HG03196 (cell line): Measurements from ENCODE around the gene KAT8.
A peak's percentile ranks its signal among the peaks of the same experiment; 100 is the strongest.
"Not testable (repeated sequence)": the region's sequence is repeated elsewhere in the genome, so short reads cannot be mapped to it uniquely, and the experiment has no call there.

Source experiments
- ATAC-seq: cut with Tn5 transposase; IDR thresholded peaks from one replicate; pipeline ENCODE4 v1.9.1; 2021; ENCODE audit not compliant: unreplicated experiment

The KAT8 gene

DNA sequence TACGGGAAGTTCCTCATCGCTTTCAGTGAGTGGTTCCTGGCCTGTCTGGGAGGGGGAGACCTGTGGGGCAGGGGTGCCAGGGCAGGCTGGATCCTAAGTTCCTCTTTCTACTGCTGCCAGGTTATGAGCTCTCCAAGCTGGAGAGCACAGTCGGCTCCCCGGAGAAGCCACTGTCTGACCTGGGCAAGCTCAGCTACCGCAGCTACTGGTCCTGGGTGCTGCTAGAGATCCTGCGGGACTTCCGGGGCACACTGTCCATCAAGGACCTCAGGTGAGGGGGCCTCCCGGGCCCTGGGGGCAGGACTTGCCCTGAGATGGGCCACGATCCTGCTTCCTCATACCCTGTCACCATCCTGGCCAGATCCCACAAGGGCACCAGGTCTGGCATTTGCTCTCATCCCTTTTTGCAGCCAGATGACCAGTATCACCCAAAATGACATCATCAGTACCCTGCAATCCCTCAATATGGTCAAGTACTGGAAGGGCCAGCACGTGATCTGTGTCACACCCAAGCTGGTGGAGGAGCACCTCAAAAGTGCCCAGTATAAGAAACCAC is 12.9 kb downstream of the KAT8 start:
- ATAC-seq = no peak

DNA sequence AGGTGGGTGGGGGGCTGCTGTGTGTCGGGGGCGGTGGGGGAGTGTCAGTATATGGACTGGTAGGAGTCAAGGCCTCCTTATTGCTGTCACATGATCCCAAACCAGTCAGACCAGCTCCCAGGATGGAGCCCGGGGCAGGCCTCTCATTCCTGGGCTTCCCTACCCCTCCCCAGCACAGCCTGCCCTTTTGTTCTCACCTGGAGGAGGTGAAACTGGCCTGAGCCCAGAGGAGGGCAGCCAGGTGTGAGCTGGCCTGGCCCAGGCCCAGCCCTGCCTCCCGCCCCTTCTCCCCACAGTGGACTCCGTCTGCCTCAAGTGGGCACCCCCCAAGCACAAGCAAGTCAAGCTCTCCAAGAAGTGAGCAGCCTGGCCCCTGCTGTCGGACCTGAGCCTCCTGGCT is 13.4 kb downstream of the KAT8 start:
- no peak for ATAC-seq

DNA sequence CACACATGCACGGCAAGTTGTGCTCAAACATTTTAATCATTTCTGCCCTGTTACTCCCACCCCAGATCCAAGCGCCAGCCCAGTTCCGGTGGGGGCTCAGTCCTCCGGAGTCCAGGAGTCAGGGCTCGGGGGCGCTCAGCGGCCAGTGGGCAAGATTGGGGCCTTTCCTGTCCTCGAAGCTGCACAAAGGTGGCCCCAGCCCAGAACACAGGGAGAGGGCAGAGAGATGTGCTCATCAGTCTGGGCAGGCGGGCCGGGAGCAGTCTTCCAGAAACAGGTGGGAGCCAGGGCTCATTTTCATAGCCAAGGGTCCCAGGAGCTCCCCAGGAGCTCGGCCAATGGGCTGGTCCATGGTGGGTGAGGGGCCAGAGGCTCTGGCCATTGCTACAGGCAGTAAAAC is 14.0 kb downstream of the KAT8 start:
- no peak for ATAC-seq

DNA sequence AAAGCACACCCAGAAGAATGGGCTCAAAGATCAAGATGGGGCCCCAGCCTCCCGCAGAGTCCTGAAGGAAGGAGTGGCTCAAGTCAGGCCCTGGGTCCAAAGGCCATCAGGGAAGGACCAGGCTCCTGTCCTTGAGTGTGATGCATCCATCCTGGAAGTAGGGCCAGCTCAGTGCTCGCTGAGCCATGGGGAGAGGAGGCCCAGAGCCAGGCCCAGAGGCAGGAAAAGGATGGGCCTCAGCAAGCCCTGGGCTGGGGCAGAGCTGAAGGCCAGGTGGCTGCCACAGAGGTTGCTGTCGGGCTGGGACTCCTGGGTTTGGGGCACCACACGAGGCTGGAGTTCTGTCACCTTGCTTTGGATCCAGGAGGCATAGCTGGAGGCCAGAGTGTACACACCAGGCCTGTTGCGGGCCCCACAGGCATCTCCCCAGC is 14.4 kb downstream of the KAT8 start:
- no peak for ATAC-seq

DNA sequence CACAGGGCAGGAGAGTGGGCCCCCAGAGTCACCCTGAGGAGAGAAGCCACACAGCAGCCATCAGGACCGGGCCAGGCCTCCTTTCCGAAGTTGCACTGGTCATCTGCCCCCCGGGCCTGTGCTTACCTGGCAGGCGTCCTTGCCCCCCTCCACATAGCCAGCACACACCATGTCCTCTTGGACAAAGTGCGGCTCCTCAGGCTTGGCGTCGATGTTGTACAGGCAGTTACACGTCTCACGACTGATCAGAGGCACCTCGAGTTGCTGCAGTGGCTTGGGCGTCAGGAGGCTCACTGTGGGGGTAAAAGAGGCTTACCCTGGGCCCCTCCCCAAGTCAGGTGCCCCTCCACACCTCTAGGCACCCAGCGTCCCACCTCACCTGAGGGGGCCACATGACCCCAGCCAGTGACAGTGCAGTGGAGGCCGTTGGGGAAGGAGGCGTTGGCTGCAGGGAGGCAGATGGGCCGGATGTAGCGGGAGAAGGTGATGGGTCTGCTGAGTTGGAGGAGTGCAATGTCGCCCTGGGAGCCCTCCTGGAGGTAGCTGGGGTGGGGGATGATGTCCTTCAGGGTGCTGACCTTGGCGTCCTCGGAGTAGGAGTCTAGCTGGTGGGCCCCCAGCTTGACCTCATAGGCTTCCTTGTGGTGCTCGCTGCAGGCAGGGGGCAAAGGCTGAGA is 15.0 kb downstream of the KAT8 start:
- ATAC-seq = no peak

DNA sequence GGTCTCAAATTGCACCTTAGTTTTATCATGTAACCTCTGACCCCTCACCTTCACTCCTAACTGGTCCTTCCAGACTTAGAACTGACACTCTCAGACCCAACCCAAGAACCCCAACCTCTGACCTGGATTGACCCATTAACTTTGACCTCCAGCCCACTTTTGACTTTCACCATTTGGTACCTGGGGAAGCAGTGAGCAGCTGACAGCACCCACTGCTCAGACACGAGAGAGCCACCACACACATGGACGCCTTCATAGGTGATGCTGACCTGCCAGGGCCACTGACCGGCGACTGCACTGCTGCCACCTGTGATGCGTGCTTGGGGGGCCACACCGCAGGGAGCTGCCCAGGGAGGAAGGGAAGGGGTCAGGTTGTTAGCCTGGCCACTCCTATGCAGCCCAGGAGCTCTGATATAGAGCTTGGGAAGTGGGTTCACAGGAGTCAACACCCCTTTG is 15.6 kb downstream of the KAT8 start:
- ATAC-seq = no peak

DNA sequence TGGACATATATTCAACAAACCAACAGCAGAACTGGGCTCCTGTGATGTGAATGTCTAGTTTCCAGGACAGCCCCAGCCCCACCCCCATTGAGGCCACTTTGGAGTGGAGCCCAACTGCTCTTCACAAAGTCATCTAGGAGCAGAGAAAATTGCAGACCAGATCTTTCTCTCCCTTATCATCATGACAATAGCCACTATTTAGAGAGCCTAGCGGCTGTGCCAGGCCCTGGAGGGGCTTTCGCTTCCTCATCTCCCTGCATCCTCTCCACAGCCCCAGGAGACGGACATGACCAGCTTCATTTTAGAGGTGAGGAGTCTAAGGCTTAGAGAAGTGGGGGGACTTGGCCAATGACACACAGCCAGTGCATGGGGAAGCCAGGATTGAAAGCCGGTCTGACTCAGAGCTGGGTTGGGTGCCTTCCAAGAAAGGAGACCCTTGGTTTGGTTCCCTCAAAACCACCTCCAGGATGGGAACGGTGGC is 16.7 kb downstream of the KAT8 start:
- no peak for ATAC-seq

DNA sequence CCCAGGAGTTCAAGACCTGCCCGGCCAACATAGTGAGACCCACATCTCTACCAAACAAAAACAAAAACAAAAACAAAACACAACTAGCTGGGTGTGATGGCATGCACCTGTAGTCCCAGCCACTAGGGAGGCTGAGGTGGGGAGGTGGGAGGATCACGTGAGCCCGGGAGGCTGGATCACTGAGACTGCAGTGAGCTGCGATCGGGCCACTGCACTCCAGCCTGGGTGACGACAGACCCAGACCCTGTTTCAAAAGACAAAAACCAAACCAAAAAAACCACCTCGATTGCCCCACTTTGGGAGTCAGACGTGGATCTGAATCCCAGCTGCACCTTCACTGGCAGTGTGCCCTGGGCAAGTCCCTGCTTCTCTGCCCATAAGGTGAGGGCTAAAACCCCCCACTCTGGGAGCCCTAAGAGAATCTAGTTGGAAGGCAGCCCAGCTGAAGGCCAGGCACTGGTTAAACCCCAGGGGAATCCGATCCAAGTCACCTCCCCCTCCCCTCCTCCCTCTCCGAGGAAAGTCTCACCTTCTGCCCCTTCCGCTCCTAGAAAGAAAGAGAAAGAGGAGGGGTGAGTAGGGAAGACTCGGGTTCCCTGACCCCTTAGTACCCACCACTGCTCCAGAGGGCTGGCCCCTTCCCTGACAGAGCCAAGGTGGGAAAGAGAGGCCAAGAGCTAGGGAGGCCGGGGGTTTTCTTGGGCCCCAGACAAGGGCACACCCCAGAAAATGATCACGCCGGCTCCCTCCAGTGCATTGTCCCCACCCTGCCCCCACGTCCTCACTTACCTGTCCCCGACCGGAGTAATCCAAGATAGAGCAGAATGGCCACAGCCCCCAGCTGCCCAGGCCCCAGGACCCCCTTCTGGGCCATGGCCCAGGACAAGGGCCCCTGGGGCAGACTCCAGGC is 17.4 kb downstream of the KAT8 start:
- no peak for ATAC-seq

DNA sequence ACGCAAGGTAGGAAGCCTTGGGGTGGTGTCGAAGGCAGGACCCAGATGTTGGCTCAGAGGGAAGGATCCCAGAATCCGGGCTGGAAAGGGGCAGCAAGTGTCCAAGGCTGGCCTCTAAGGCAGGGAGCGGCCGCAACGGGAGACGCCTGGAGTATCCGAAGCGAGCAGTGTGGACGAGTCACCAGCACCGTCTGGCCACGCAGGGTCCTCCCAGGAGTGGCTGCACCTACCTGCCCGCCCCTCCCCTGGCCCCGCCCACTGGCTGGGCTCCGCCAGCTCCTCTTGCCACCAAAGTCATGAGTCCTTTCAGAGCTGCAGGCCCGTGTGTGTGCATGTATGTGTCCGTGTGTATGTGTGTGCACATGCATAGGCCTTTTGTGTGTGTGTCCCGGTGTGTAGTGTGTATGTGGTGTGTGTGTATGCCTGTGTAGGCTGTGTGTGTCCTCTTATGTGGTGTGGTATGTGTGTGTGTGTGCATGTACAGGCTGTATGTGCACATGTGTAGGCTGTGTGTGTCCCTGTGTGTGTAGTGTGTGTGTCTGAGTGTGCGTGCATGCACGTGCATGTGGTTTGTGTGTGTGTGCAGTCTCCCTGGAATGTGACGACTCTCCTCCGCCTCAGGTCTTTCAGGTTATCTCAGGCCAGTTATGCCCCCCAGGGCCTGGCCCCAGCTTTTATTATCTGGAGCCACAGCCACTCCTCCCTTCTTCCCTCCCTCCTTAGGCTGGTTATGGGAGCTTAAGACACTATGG is 18.2 kb downstream of the KAT8 start, which contains the start of gene PRSS8:
Gene PRSS8 (minus strand): TSS at position 193 of the 752 bp plus-strand sequence. CDS start 229 bp downstream, outside the sequence.
- ATAC-seq = no peak

DNA sequence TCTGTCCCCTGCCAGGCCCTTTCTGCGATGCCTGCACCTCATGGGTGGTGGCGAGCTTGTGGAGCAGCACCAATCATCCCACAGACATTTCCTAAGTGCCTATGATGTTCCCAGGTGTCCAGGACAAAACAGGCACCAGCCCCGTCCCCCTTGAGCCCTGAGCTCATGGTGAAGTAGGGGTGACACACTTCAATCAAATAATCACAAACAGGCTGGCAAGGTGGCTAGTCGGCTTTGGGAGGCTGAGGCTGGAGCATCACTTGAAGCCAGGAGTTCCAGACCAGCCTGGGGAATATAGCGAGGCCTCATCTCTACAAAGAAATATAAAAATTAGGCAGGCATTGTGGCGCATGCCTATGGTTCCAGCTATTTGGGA is 18.8 kb downstream of the KAT8 start:
- no peak for ATAC-seq

DNA sequence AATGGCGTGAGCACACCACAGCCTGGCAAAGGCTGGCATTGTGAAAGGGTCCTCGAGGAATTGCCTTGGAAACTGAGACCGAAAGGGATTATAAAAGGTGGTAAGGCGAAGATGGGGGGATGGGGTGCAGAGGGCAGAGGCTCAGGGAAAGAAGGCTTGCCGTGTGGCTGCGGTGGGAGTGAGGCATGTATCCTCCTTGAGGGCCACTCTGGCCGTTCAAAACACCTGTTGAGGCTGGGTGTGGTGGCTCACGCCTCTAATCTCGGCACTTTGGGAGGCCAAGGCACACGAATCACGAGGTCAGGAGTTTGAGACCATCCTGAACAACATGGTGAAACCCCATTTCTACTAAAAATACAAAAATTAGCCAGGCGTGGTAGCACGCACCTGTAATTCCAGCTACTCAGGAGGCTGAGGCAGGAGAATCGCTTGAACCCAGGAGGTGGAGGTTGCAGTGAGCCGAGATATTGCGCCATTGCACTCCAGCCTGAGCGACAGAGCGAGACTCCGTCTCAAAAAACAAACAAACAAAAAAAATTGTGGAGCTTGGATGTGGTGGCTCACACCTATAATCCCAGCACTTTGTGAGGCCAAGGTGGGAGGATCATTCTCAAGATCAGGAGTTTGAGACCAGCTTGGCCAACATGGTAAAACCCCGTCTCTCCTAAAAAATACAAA is 19.5 kb downstream of the KAT8 start:
- ATAC-seq = not testable (repeated sequence)

DNA sequence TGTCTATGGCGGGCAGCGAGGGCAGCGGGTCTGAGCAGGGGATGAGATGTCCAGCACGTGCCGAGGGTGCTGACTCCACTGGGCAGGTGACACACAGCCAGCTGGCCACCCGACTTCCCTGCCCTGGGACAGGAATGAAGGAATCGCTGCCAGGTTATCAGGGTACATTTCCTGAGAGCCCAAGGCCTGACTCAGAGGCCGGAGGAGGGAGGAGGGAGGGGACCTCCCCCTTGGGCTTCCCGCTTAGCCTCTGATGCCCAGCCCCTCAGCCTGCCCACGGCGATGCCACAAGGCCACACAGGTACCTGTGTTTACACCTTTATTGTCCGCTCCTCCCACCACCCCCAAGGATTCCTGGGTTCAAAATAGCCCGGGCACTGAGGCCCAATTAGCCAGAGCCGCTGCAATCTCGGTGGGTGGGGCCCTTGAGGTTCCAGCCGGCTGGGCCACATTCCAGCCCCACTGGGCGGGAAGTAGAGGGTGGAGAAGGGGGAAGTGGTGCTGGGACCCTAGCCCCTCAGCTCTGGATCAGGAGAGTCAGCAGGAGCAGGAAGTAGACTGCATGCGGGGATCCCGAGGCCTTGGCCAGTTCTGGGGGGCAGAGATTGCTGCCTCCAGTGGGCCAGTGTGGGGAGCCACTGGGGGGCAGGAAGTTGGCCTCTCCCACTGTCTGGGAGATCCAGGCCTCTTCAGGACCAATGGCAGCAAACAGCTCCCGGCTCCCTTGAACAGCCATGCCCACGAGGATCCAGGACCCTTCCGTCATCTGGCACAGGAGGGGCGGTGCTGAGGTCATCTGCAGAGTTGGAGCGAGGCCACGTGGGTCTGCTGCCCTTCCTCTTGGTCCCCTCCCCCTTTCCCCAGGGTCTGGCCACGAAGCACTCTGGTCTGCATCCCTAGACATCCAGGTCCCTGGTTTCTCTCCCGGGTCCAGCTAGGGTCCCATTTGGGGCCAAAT is 21.4 kb downstream of the KAT8 start:
- no peak for ATAC-seq

DNA sequence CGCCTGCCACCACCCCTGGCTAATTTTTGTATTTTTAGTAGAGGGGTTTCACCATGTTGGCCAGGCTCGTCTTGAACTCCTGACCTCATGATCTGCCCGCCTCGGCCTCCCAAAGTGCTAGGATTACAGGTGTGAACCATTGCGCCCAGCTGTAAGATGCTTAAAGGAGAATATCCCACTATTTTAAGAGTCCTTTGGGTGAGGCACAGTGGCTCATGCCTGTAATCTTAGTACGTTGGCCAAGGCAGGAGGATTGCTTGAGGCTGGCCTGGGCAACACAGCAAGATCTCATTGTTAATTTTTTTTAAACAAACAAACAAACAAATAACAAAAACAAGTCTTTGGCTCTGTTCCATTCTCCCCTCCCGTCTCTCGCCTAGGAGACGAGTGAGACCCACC is 23.6 kb downstream of the KAT8 start:
- not testable (repeated sequence) for ATAC-seq

DNA sequence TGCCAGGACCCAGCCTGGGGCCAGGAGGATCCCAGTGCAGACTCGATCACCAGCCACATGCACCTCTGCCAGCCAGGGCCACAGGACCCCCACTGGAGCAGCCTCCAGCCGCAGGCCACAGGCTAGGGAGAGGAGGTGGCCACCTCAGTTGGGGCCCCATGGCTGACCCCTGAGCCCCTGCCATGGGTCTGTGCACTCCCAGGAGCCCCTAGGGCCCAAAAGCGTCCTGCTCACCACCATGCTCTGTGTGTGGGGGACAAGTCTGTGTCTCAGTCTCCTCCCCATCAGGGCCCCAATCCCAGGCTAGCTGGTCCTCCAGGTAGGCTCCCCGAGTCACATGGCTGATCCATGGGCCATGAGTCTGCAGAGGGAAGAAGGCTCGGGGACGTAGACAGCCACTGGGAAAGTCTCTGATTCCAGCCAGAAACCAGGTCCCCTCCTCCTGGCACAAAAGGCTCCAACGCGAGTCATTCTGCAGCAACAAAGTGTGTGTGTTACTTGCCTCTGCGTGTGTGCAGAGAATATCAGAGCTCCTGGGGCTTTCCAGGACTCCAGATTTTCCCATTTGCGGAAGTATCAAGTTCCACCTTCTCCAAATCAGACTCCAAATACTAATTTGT is 24.1 kb downstream of the KAT8 start:
- ATAC-seq = no peak

DNA sequence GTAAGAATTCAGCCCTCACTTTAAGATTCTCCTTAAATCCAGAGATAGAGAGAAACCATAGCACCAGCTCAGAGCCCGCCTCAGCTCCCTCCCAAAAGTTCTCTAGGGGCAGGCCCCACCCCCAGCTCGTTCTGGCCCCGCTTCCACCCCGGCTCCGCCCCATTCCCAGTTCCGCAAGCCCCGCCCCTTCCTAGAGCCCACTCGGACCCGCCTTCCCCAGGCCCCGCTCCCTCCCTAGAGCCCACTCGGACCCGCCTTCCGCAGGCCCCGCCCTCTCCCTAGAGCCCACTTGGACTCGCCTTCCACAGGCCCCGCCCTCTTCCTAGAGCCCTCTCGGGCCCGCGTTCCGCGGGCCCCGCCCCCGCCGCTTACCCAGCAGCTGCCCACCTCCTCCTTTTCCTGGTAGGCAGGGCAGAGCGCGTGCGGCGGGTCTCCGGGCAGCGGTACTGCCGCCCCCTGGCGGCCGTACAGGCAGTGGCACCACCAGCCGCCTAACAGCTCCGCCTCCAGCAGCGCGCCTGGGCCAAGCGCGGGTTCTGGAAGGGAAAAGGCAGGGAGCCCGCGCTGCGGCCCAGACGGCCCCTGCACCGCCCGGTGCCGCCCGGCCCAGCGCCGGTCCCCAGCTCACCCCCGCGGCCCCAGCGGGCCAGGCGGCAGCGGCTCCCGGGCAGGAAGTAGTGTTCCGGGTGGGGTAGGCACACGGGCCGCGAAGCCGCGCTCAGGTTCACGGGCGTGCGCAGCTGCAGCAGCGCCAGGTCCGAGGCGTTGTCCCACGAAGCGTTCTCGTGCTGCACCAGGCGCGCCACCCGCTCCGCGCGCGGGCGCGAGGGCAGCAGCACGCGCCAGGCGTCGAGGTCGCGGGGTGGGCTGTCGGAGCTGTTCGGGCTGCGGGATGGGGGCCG is 24.9 kb downstream of the KAT8 start:
- ATAC-seq = peak; percentile 82

DNA sequence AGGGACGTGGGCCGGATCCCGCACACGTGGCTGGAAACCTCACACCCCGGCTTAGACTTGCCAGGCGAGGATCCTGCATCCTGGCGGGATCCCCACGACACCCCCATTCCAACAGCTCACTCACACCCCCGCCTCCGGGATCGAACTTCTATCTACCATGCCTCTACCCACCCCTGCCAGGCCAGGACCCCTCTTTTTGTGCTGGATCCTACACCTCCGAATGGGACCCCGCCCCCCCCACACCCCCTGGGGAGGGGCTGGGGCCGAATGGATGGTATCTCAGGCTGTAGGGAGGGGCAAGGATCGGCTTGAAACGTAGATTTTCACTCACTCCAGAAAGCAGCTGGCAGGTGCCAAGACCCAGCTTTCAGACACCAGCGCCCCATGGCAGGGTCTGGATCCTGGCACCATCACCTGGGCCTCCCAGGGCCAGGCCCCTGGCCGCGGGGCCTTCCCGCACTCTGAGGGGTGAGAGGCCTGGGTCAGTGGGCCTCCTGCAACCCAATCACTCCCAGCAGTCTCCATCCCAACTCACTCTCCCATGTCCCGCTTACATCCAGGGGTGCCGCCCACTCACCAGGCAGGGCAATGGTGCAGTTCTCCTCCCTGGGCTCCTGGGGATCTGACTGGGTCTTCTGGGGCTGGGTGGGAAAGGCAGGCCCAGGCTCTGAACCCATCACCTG is 25.7 kb downstream of the KAT8 start:
- no peak for ATAC-seq

DNA sequence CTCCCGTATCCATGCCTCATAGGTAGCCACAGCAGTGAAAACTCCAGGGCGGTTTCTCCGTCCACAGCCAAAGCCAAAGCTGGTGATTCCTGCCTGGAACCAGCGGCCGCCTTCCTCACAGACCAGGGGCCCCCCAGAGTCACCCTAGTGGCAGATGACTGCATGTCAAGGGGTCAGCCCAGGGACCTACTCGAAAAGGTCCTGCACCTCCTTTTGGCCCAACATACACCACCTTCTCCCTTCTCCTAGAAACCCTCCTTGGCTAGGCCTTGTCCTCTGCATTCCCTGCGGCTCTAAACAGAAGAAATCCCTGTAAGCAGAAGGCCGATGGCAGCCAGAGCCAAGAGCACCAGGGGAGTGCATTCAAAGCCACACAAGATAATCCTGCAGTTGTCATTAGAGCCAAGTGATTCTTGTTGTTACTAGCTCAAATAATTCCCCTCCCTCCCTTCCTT is 26.3 kb downstream of the KAT8 start:
- ATAC-seq = no peak
